Astrocyte (in vitro differentiated cells and primary cell): Measurements from ENCODE around the gene GPC2. TPM values are rescaled to one million over a fixed set of nuclear protein-coding genes. Genes with fewer than 3 reads are reported as not detected.

Source experiments
- DNase-seq: peaks from one replicate; pipeline ENCODE4 v3.0.0-alpha.2; 2010; ENCODE audit warnings: low read depth
- FAIRE-seq: peaks from 2 replicates; lab custom pipeline; 2011; peaks lifted over from hg19 to GRCh38; lab: Jason Lieb, UNC
- H2AFZ ChIP-seq: 2 replicates; pipeline ENCODE4 v1.6.0; 2012; ENCODE audit warnings: low read depth, low read length, inconsistent platforms
- H3K27ac ChIP-seq: 2 replicates; pipeline ENCODE4 v1.5.1; 2011; ENCODE audit warnings: low read depth, low read length, inconsistent platforms
- H3K27me3 ChIP-seq: 2 replicates; pipeline ENCODE4 v1.6.0; 2011; ENCODE audit warnings: low read length, inconsistent platforms; ENCODE audit not compliant: insufficient read depth
- H3K36me3 ChIP-seq: 2 replicates; pipeline ENCODE4 v1.5.1; 2011; ENCODE audit warnings: low read length, inconsistent platforms; ENCODE audit not compliant: insufficient read depth
- H3K4me1 ChIP-seq: 2 replicates; pipeline ENCODE4 v1.5.1; 2011; ENCODE audit warnings: low read length, inconsistent platforms; ENCODE audit not compliant: insufficient read depth
- H3K4me2 ChIP-seq: 2 replicates; pipeline ENCODE4 v1.6.0; 2012; ENCODE audit warnings: low read length, inconsistent platforms
- H3K4me3 ChIP-seq: 2 replicates; pipeline ENCODE4 v1.5.1; 2011; ENCODE audit warnings: low read depth, mild to moderate bottlenecking, low read length, inconsistent platforms; ENCODE audit not compliant: insufficient read depth
- H3K79me2 ChIP-seq: 2 replicates; pipeline ENCODE4 v1.6.0; 2012; ENCODE audit warnings: mild to moderate bottlenecking, low read length, inconsistent platforms; ENCODE audit not compliant: insufficient read depth
- H3K9ac ChIP-seq: 2 replicates; pipeline ENCODE4 v1.6.0; 2012; ENCODE audit warnings: mild to moderate bottlenecking, low read length, inconsistent platforms
- H3K9me3 ChIP-seq: 2 replicates; pipeline ENCODE4 v1.5.1; 2012; ENCODE audit warnings: low read depth, mild to moderate bottlenecking, low read length, inconsistent platforms; ENCODE audit not compliant: insufficient read depth
- H4K20me1 ChIP-seq: 2 replicates; pipeline ENCODE4 v1.6.0; 2012; ENCODE audit warnings: low read length, inconsistent platforms; ENCODE audit not compliant: insufficient read depth
- H3K27ac Mint-ChIP-seq: one replicate; pipeline ENCODE4 v1.8.0; 2021; ENCODE audit warnings: mild to moderate bottlenecking, mixed read lengths; ENCODE audit not compliant: unreplicated experiment
- H3K27me3 Mint-ChIP-seq: one replicate; pipeline ENCODE4 v1.8.0; 2021; ENCODE audit warnings: low read depth, mixed read lengths; ENCODE audit not compliant: unreplicated experiment
- H3K36me3 Mint-ChIP-seq: one replicate; pipeline ENCODE4 v1.8.0; 2021; ENCODE audit warnings: low read depth, mixed read lengths; ENCODE audit not compliant: unreplicated experiment
- H3K4me1 Mint-ChIP-seq: one replicate; pipeline ENCODE4 v1.8.0; 2021; ENCODE audit warnings: low read depth, mixed read lengths; ENCODE audit not compliant: unreplicated experiment
- H3K4me3 Mint-ChIP-seq: one replicate; pipeline ENCODE4 v1.8.0; 2021; ENCODE audit warnings: mild to moderate bottlenecking, moderate library complexity, mixed read lengths; ENCODE audit not compliant: unreplicated experiment
- H3K9me3 Mint-ChIP-seq: one replicate; pipeline ENCODE4 v1.8.0; 2021; ENCODE audit warnings: mild to moderate bottlenecking, mixed read lengths; ENCODE audit not compliant: unreplicated experiment
- EZH2 ChIP-seq: IDR thresholded peaks from 2 replicates; pipeline ENCODE4 v1.6.1; 2012; ENCODE audit warnings: mild to moderate bottlenecking, low read length, inconsistent platforms; ENCODE audit not compliant: insufficient read depth
- total RNA-seq: library from RNA; stranded (reverse); gene quantifications from 2 replicates; pipeline ENCODE4 v1.2.1, GENCODE V29; 2021
- TF ChIP-seq, protein P1 (sequence below): IDR thresholded peaks from 2 replicates; pipeline ENCODE4 v1.5.1; 2011; ENCODE audit warnings: low read depth, mild to moderate bottlenecking, inconsistent platforms, low read length, moderate library complexity; ENCODE audit not compliant: insufficient read depth

The GPC2 gene
- total RNA-seq, 1 donor from 2014 or later, result 7.6 TPM

DNA sequence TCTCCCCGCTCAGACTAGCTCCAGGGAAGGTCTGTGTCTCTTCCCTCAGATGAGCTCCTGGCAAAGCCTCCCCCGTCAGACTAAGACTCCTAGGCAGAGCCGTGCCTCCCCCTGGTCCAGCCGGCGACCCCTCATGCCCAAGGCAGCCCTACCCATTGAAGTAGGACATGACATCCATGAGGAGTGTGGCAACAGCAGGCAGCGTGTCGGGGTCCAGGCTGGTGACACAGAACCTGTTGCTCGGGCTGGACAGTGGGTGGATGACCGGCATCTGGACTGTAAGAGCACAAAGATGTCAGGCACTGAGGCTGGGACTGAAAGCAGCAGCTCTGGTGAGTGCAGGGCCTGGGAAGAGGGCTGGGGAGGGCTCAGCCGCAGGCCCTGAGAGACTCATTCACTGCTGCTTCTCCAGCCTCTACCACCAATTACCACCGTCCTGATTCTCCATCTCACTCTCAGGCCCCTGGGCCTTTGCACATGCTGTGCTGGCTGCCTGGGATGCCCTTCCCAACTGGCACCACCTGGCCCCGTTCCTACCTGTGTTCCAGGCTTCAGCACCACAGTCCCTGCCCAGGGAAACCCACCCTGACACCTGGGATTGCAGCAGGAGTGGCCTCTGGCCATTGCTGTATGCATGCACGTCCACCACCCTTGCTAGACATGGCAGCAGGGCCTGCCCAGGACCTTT lies 45.4 kb upstream of the GPC2 start:
- no peaks in the 10 kb centered on the region for H4K20me1 ChIP-seq
- no peaks in the 10 kb centered on the region for H3K9me3 ChIP-seq
- H3K79me2 ChIP-seq, result no peaks in the 10 kb centered on the region
- no peaks in the 10 kb centered on the region for H3K36me3 ChIP-seq
- DNase-seq, result no peak
- no peak overlapping the region for H2AFZ ChIP-seq
- Mint-ChIP-seq H3K4me3 (no peak overlapping the region), H3K27ac (no peak overlapping the region), H3K27me3 (no peaks in the 10 kb centered on the region), H3K4me1 (peaks cover under 1% of the 10 kb centered on the region), H3K36me3 (peaks cover 7% of the 10 kb centered on the region), H3K9me3 (no peaks in the 10 kb centered on the region)
- H3K27me3 ChIP-seq, result no peaks in the 10 kb centered on the region
- FAIRE-seq, result no peak
- no peak overlapping the region for H3K4me3 ChIP-seq
- H3K27ac ChIP-seq, result no peak overlapping the region
- H3K9ac ChIP-seq, result no peak overlapping the region
- no peak overlapping the region for H3K4me2 ChIP-seq
- TF ChIP-seq, protein P1, sequence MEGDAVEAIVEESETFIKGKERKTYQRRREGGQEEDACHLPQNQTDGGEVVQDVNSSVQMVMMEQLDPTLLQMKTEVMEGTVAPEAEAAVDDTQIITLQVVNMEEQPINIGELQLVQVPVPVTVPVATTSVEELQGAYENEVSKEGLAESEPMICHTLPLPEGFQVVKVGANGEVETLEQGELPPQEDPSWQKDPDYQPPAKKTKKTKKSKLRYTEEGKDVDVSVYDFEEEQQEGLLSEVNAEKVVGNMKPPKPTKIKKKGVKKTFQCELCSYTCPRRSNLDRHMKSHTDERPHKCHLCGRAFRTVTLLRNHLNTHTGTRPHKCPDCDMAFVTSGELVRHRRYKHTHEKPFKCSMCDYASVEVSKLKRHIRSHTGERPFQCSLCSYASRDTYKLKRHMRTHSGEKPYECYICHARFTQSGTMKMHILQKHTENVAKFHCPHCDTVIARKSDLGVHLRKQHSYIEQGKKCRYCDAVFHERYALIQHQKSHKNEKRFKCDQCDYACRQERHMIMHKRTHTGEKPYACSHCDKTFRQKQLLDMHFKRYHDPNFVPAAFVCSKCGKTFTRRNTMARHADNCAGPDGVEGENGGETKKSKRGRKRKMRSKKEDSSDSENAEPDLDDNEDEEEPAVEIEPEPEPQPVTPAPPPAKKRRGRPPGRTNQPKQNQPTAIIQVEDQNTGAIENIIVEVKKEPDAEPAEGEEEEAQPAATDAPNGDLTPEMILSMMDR, result no peak
- TF ChIP-seq EZH2, result no peak
- H3K4me1 ChIP-seq, result no peaks in the 10 kb centered on the region

DNA sequence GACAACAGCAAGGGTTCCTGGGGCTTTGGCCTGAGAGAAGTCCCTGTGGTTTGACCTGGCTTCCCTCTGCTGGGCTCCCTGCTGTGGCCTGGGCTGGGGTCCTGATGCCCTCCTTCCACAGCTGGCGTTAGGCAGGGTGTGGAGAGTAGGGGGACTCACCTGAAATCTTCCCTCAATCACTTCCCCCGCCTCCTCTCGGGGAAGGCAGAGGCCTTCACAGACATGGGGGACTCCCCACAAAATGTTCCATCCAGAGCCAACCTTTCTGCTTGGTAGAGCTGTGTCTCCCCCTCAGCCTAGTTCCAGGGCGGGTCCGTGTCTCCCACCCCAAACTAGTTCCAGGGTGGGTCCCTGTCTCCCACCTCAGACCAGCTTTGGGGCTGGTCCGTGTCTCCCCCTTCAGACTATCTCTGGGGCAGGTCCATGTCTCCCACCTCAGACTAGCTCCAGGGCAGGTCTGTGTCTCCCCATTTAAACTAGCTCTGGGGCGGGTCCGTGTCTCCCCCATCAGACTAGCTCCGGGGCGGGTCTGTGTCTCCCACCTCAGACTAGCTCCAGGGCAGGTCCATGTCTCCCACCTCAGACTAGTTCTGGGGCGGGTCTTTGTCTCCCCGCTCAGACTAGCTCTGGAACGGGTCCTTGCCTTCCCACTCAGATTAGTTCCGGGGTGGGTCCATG lies 44.7 kb upstream of the GPC2 start:
- Mint-ChIP-seq H3K4me1 (peaks cover 5% of the 10 kb centered on the region), H3K36me3 (peaks cover 7% of the 10 kb centered on the region), H3K9me3 (no peaks in the 10 kb centered on the region), H3K4me3 (no peak overlapping the region), H3K27ac (no peak overlapping the region), H3K27me3 (no peaks in the 10 kb centered on the region)
- Histone ChIP-seq H3K4me2 (no peak overlapping the region), H3K4me1 (no peaks in the 10 kb centered on the region), H3K79me2 (no peaks in the 10 kb centered on the region), H3K9ac (no peak overlapping the region), H3K9me3 (no peaks in the 10 kb centered on the region), H3K36me3 (no peaks in the 10 kb centered on the region), H4K20me1 (no peaks in the 10 kb centered on the region), H3K4me3 (no peak overlapping the region), H2AFZ (no peak overlapping the region), H3K27ac (no peak overlapping the region), H3K27me3 (no peaks in the 10 kb centered on the region)
- TF ChIP-seq, protein P1, result no peak
- no peak for TF ChIP-seq EZH2
- no peak for FAIRE-seq
- no peak for DNase-seq
